LNCaP clone FGC (cell line): Measurements from ENCODE around the gene TMEM117.

Experiments used
- DNase-seq: peaks from one replicate; pipeline ENCODE4 v3.0.0-alpha.2; 2011; ENCODE audit warnings: low read depth
- H3K4me3 ChIP-seq: 2 replicates; pipeline ENCODE4 v1.5.1; 2011; ENCODE audit warnings: mild to moderate bottlenecking, low read depth, low read length, control low read depth
- TF ChIP-seq, protein P1 (sequence below): IDR thresholded peaks from 2 replicates; pipeline ENCODE4 v1.5.1; 2012; ENCODE audit warnings: mild to moderate bottlenecking; ENCODE audit not compliant: control insufficient read depth, insufficient read depth; ENCODE audit errors: extremely low read depth

Gene TMEM117

DNA sequence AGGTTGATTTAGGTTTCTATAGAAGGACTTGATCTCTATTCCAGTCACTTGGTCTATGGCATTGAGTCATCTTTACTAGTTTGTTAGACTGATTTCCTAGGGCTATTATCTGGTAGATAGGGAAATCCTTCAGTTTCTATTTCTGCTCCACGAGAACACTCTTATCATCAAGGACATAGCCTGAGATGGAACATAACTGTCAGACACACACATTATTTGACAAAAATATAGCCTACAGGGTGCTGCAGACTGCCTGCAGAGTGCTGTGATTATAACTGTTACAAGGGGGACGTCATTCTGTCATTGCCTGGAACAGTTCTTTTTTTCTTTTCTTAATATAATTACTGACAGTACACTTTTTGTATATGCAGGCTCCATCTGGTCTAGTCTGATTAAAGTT, 82.0 kb downstream of the TMEM117 start:
- DNase-seq: no peak
- TF ChIP-seq, protein P1, sequence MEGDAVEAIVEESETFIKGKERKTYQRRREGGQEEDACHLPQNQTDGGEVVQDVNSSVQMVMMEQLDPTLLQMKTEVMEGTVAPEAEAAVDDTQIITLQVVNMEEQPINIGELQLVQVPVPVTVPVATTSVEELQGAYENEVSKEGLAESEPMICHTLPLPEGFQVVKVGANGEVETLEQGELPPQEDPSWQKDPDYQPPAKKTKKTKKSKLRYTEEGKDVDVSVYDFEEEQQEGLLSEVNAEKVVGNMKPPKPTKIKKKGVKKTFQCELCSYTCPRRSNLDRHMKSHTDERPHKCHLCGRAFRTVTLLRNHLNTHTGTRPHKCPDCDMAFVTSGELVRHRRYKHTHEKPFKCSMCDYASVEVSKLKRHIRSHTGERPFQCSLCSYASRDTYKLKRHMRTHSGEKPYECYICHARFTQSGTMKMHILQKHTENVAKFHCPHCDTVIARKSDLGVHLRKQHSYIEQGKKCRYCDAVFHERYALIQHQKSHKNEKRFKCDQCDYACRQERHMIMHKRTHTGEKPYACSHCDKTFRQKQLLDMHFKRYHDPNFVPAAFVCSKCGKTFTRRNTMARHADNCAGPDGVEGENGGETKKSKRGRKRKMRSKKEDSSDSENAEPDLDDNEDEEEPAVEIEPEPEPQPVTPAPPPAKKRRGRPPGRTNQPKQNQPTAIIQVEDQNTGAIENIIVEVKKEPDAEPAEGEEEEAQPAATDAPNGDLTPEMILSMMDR: no peak
- no peak overlapping the region for H3K4me3 ChIP-seq

- H3K4me3 ChIP-seq: no peak overlapping the region
- no peak for DNase-seq
- TF ChIP-seq, protein P1: no peak
Measured at GRCh38 chr12:43921666-43922337, 85.9 kb downstream of the TMEM117 start.

DNA sequence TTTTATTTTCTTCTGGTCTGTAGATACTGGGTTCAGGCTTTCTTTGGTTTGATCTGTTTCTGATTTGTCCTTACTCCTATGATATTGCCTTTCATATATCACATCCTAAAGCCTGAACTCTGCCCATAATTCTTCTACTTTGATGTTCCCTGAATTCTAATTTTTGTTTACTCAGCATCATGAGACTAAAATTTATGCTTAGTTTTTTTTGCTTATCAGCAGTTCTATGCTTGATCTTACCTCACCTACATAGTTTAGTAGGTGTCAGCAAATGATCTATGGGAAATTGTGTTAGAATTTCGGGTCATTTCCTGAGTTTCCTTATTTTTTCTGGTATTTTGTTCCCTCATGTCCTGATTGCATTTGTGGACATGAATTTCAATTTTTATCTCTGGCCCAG, 94.2 kb downstream of the TMEM117 start:
- H3K4me3 ChIP-seq: no peak overlapping the region
- DNase-seq: no peak
- TF ChIP-seq, protein P1: no peak

DNA sequence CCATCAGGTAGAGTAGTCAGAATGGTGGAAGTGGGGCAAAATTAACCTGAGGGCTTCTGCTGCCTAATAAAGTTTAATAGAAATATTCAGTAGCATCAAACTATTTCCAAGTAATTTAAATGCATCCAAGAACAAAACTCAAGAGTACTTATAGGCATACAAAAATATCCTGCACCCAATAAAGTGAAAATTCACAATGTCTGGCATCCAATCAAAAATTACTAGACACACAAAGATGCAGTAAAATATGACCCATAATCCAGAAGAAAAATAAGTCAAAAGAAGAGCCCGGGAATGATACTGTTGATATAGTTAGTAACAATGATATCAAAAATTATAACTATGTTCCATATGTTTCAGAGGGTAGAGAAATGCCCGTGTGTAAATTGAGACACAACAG, 95.3 kb downstream of the TMEM117 start:
- DNase-seq: no peak
- H3K4me3 ChIP-seq: no peak overlapping the region
- TF ChIP-seq, protein P1: no peak

DNA sequence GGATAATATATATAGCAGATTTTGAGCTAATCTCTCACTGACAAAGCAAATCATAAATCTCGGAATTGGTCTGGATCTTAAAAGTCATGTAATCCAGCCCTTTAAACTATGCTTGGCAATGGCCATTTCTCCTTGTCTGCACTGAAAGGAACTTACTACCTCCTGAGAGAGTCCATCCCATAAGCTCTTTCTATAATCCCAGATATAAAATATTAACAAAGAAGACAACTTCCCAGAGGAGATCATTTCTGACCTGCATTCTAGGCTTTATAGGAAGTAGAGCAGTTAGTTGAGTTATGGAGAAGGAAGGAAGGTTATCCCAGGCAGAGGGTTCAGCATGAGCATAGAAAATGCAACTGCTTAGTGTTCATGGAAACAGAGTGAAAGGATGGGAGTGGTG, 99.7 kb downstream of the TMEM117 start:
- no peak for DNase-seq
- H3K4me3 ChIP-seq: no peak overlapping the region
- TF ChIP-seq, protein P1: no peak

- no peak for DNase-seq
- no peak overlapping the region for H3K4me3 ChIP-seq
- TF ChIP-seq, protein P1: peak; percentile 19; the same call in 1 of the 2 replicates
Measured at GRCh38 chr12:43937947-43938346, 102.1 kb downstream of the TMEM117 start.

DNA sequence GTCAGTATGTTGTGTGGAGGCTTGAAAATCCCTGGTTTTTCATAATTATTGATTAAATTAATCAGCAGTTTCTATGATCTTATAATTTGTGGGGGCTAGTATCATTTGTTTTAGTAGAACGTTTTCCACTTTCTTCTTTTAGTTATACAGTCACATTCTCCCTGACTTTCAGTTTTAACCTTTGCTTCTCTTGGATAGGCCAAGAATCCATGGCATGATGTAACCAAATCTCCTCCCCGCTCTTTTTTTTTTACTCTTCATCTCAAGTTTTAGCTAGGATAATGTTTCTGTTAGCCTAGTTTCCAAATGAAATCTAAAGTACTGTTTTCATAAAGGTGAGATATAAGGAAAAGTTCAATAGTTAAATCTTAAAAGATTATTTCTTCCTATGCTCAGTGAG, 106.5 kb downstream of the TMEM117 start:
- TF ChIP-seq, protein P1: no peak
- H3K4me3 ChIP-seq: no peak overlapping the region
- DNase-seq: no peak
